B cell (primary cell): ENCODE measurements around the gene COQ8A. TPM values are rescaled to one million over a fixed set of nuclear protein-coding genes. Genes with fewer than 3 reads are reported as not detected.

Source experiments
- ATAC-seq: fragments of 200-7000 bp; cut with Tn5 transposase; one replicate; pipeline ENCODE4 v1.10.0; 2021; ENCODE audit warnings: low read depth, mild to moderate bottlenecking, moderate number of reproducible peaks, moderate library complexity
- CTCF ChIA-PET: fragments of 350-600 bp; sonication (Branson Sonifier 250); formaldehyde crosslinking; loops from one replicate; lab custom pipeline; 2021; ENCODE audit warnings: antibody characterized with exemption, inconsistent platforms; lab: Charles Lee
- POLR2A ChIA-PET: fragments of 350-600 bp; sonication (Branson Sonifier 250); formaldehyde crosslinking; loops from one replicate; lab custom pipeline; 2021; ENCODE audit warnings: antibody characterized with exemption; lab: Charles Lee
- DNase-seq: peaks from one replicate; pipeline ENCODE4 v3.0.0; 2013
- H2AFZ ChIP-seq: 2 replicates; pipeline ENCODE4 v1.6.1; 2012; ENCODE audit warnings: mild to moderate bottlenecking, low read depth, low read length; ENCODE audit not compliant: insufficient read depth, poor library complexity, severe bottlenecking
- H3K27ac ChIP-seq, 2 donors: 1 replicate in 1 of 2; 2 replicates in 1 of 2; pipeline ENCODE4 v1.5.1; 2012 to 2013; ENCODE audit warnings: low read length in 2 of 2, mild to moderate bottlenecking in 2 of 2, moderate library complexity in 1 of 2
- H3K27me3 ChIP-seq, 4 experiments: fragments of 200-600 bp in 1 of 4; sonication (generic) in 1 of 4; replicated peaks in 1 of 4; 1 replicate in 2 of 4; 2 replicates in 2 of 4; pipeline versions ENCODE4 v1.6.1 to v1.7.0; 2013 to 2016; ENCODE audit warnings: low read length in 3 of 4, mild to moderate bottlenecking in 2 of 4, mixed read lengths in 1 of 4, moderate library complexity in 1 of 4; ENCODE audit not compliant: insufficient read depth in 4 of 4, control insufficient read depth in 3 of 4; ENCODE audit errors: control extremely low read depth in 1 of 4
- H3K36me3 ChIP-seq, 2 experiments: replicated peaks in 1 of 2; 1 replicate in 1 of 2; 2 replicates in 1 of 2; pipeline versions ENCODE4 v1.6.1 to v1.7.1; 2013; ENCODE audit warnings: low read length in 1 of 2; ENCODE audit not compliant: insufficient read depth in 2 of 2, control insufficient read depth in 1 of 2; ENCODE audit errors: control extremely low read depth in 1 of 2, extremely low read depth in 1 of 2
- H3K4me1 ChIP-seq, 2 donors: fragments of 200-600 bp in 1 of 2; sonication (generic) in 1 of 2; 1 replicate in 1 of 2; 2 replicates in 1 of 2; pipeline versions ENCODE4 v1.5.1 to v1.6.1; 2013 to 2017; ENCODE audit warnings: low read length in 2 of 2; ENCODE audit not compliant: control insufficient read depth in 2 of 2, insufficient read depth in 2 of 2
- H3K4me2 ChIP-seq: replicated peaks from 2 replicates; pipeline ENCODE3; 2012; ENCODE audit warnings: mild to moderate bottlenecking, low read depth, low read length; ENCODE audit not compliant: poor library complexity, severe bottlenecking
- H3K4me3 ChIP-seq, 5 experiments: fragments of 200-600 bp in 1 of 5; sonication (generic) in 1 of 5; 1 replicate in 3 of 5; 2 replicates in 2 of 5; pipeline versions ENCODE4 v1.5.1 to v1.7.0; 2011 to 2016; ENCODE audit warnings: low read length in 4 of 5, mild to moderate bottlenecking in 4 of 5, low read depth in 2 of 5, control low read depth in 1 of 5, moderate library complexity in 1 of 5; ENCODE audit not compliant: insufficient read depth in 1 of 5; ENCODE audit errors: control extremely low read depth in 1 of 5, extremely low read depth in 1 of 5
- H3K79me2 ChIP-seq: fragments of 200-600 bp; sonication (generic); one replicate; pipeline ENCODE4 v1.6.0; 2016; ENCODE audit warnings: low read length; ENCODE audit not compliant: control insufficient read depth, insufficient read depth
- H3K9ac ChIP-seq: fragments of 200-600 bp; sonication (generic); 2 replicates; pipeline ENCODE4 v1.6.1; 2017; ENCODE audit warnings: mild to moderate bottlenecking, low read length, moderate library complexity
- H3K9me3 ChIP-seq, 3 donors: one replicate each; pipeline versions ENCODE4 v1.6.1 to v1.7.1; 2013; ENCODE audit warnings: low read length in 2 of 3; ENCODE audit not compliant: control insufficient read depth in 2 of 3, insufficient read depth in 1 of 3; ENCODE audit errors: control extremely low read depth in 1 of 3
- H4K20me1 ChIP-seq: 2 replicates; pipeline ENCODE4 v1.6.0; 2012; ENCODE audit warnings: mild to moderate bottlenecking, low read length; ENCODE audit not compliant: insufficient read depth, control insufficient read depth, poor library complexity, severe bottlenecking
- H3K27ac Mint-ChIP-seq: one replicate; pipeline ENCODE4 v1.8.0; 2021; ENCODE audit warnings: mixed read lengths
- H3K27me3 Mint-ChIP-seq: one replicate; pipeline ENCODE4 v1.8.0; 2021; ENCODE audit warnings: mixed read lengths
- H3K4me1 Mint-ChIP-seq: one replicate; pipeline ENCODE4 v1.8.0; 2021; ENCODE audit warnings: mixed read lengths
- H3K4me3 Mint-ChIP-seq: one replicate; pipeline ENCODE4 v1.8.0; 2021; ENCODE audit warnings: mixed read lengths
- H3K9me3 Mint-ChIP-seq: one replicate; pipeline ENCODE4 v1.8.0; 2022; ENCODE audit warnings: mixed read lengths; ENCODE audit not compliant: insufficient read depth
- EZH2 ChIP-seq: IDR thresholded peaks from 2 replicates; pipeline ENCODE4 v1.6.1; 2012; ENCODE audit warnings: borderline replicate concordance, low read depth, mild to moderate bottlenecking, moderate library complexity, low read length; ENCODE audit not compliant: insufficient read depth, poor library complexity, severe bottlenecking
- WGBS: methylation state at CpG from one replicate; pipeline ENCODE4 v1.1.5; 2013; ENCODE audit warnings: missing lambda C conversion rate; ENCODE audit not compliant: insufficient coverage; 5-methylcytosine and 5-hydroxymethylcytosine counted together
- intact Hi-C: fragments of 100-400 bp; cut with micrococcal nuclease; formaldehyde crosslinking; loops from one replicate; pipeline ENCODE4 v1.10.0; 2022
- polyA plus RNA-seq: library from polyadenylated mRNA; depleted of rRNA; stranded (reverse); fragments of >200 nt; gene quantifications from 2 replicates; pipeline ENCODE4 v1.2.3, GENCODE V29; 2012
- total RNA-seq, 2 donors: library from RNA; stranded (reverse); fragments of 120-200 nt in 1 of 2; gene quantifications; 1 replicate in 1 of 2; 2 replicates in 1 of 2; pipeline versions ENCODE4 v1.2.3 to v1.2.4, GENCODE V29; 2013 to 2022
- TF ChIP-seq, protein P1 (sequence below): fragments of 200-600 bp; IDR thresholded peaks from one replicate; pipeline ENCODE4 v1.8.0; 2022; ENCODE audit warnings: antibody characterized with exemption, mild to moderate bottlenecking

The COQ8A gene
- total and polyA plus RNA-seq, 2 donors (not counting 1 experiment from before 2014, with no cell fraction given) = 44.3 to 58.2 TPM

- no peak overlapping the region for H3K9ac ChIP-seq
- Mint-ChIP-seq H3K27ac (no peak overlapping the region), H3K4me3 (no peak overlapping the region), H3K27me3 (no peaks in the 10 kb centered on the region), H3K4me1 (no peaks in the 10 kb centered on the region), H3K9me3 (no peaks in the 10 kb centered on the region)
- H3K36me3 ChIP-seq = peaks cover 0 to 43% of the 10 kb centered on the region in 2 experiments
- TF ChIP-seq EZH2 = no peak
- TF ChIP-seq, protein P1, sequence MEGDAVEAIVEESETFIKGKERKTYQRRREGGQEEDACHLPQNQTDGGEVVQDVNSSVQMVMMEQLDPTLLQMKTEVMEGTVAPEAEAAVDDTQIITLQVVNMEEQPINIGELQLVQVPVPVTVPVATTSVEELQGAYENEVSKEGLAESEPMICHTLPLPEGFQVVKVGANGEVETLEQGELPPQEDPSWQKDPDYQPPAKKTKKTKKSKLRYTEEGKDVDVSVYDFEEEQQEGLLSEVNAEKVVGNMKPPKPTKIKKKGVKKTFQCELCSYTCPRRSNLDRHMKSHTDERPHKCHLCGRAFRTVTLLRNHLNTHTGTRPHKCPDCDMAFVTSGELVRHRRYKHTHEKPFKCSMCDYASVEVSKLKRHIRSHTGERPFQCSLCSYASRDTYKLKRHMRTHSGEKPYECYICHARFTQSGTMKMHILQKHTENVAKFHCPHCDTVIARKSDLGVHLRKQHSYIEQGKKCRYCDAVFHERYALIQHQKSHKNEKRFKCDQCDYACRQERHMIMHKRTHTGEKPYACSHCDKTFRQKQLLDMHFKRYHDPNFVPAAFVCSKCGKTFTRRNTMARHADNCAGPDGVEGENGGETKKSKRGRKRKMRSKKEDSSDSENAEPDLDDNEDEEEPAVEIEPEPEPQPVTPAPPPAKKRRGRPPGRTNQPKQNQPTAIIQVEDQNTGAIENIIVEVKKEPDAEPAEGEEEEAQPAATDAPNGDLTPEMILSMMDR = no peak
- H4K20me1 ChIP-seq = peaks cover 36% of the 10 kb centered on the region
- H3K79me2 ChIP-seq = no peaks in the 10 kb centered on the region
- DNase-seq (no peak), ATAC-seq (no peak)
- no peak overlapping the region for H3K4me3 ChIP-seq
- H3K27ac ChIP-seq = no peak overlapping the region
- H3K9me3 ChIP-seq = no peaks in the 10 kb centered on the region
- WGBS = 94% methylated on average over 18 of the region's 20 CpGs
- ChIA-PET POLR2A (no interaction called here), CTCF (no interaction called here)
- no peak overlapping the region for H2AFZ ChIP-seq
- no peaks in the 10 kb centered on the region for H3K27me3 ChIP-seq
- intact Hi-C loops = no loop called here
- H3K4me2 ChIP-seq = no peak overlapping the region
- H3K4me1 ChIP-seq = no peaks in the 10 kb centered on the region
Observed at GRCh38 chr1:226977643-226978431, 37.7 kb downstream of the COQ8A start.

DNA sequence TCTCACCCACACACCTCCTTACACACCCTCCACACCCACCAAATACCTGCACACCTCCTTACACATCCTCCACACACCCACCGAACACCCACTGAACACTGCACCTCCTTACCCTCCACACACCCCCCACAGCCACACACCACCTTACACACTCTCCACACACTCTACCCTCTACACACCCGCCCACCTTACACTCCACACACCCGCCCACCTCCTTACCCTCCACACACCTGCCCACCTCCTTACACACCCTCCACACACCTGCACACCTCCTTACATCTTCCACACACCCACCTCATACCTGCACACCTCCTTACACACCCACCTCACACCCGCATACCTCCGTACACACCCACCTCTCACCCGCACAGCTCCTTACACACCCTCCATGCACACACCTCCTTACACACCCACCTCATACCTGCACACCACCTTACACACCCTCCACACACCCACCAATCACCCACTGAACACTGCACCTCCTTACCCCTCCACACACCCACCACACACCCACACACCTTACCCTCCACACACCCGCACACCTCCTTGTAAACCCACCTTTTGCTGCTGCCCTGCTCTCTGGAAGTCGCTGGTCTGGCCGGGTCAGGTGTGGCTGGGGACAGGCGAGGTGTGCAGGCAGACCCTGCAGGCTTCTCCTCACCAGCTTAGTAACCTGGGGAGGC lies 38.5 kb downstream of the COQ8A start:
- H3K4me3 ChIP-seq = no peak overlapping the region
- H3K36me3 ChIP-seq = peaks cover 0 to 45% of the 10 kb centered on the region in 2 experiments

More for the DNA sequence above, 38.5 kb downstream of the COQ8A start:
- WGBS = 100% methylated on average over 5 of the region's 10 CpGs
- Mint-ChIP-seq H3K9me3 (no peaks in the 10 kb centered on the region), H3K4me1 (no peaks in the 10 kb centered on the region), H3K27me3 (no peaks in the 10 kb centered on the region), H3K4me3 (no peak overlapping the region), H3K27ac (no peak overlapping the region)
- CTCF ChIA-PET = no interaction called here
- Histone ChIP-seq H3K9me3 (no peaks in the 10 kb centered on the region), H3K9ac (no peak overlapping the region), H3K79me2 (no peaks in the 10 kb centered on the region), H3K4me2 (no peak overlapping the region), H2AFZ (no peak overlapping the region), H3K27ac (no peak overlapping the region), H3K27me3 (no peaks in the 10 kb centered on the region), H4K20me1 (peaks cover 38% of the 10 kb centered on the region), H3K4me1 (no peaks in the 10 kb centered on the region)
- POLR2A ChIA-PET = no interaction called here
- intact Hi-C loops = no loop called here
- DNase-seq (no peak), ATAC-seq (no peak)
- no peak for TF ChIP-seq EZH2
- TF ChIP-seq, protein P1 = no peak
